Measurements from ENCODE around the gene GYPA. TPM values are rescaled to one million over a fixed set of nuclear protein-coding genes. Genes with fewer than 3 reads are reported as not detected.
"Not testable (repeated sequence)": the region's sequence is repeated elsewhere in the genome, so short reads cannot be mapped to it uniquely, and the experiment has no call there.

The GYPA gene
- not detected in 2 replicates for total RNA-seq (2014; rRNA removed)
- not detected for polyA plus RNA-seq (2012)

DNA sequence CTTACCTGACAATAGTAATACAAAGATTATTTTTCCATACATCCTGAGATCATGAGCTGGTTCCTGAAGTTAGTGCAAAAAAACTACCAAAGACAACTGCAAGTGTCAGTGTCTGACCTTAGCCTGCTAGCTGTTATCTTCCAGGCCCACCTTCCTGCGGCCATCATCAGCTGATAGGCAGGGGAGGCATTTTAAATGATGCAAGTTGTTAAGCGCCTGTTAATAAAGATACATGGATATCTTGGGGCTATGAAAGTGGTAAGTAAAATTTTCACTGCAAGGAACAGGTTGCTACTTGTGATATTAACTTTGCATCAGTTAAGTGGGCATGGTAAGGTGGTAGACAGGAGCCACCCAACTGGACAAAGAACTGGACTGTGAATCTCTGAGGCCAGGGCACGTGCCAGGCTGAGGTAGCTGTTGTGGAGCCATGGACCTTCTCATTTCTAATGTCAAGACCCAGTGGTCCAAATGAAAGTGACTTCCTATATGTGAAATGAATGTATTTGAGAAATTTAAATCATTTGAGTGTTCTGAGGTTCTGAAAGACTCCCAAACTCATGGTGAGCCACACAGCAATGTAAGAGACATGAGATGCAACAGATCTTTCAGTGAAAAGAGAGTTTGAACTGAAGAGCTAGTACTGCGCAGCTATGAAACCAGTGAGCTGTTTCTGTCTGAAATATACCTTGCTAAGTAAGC, at the start of gene GYPA:
TSS of gene GYPA (minus strand) at position 125 of the 702 bp plus-strand sequence. CDS start at position 42, 83 bp downstream.
- not testable (repeated sequence) for DNase-seq (ENCODE audit: low read depth)

DNA sequence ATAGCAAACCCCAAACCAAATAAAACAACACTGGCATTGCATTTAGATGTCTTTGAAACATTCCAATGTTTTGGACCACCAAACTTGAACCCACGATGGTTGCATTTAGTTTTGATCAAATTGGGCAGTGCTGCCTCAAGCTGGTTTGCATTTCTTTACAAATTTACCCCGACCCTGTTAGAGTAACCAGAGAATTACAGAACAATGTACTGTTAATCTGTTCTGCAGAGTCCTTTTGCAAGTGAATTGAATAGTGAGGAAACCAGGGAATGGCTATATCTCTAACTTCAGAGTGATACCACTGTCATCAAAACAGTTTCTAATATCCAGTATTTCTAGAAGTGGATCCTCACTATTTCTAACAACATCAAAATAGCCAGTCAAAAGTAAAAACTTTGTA, 49.5 kb upstream of the GYPA start:
- no peak for DNase-seq (ENCODE audit: low read depth)

DNA sequence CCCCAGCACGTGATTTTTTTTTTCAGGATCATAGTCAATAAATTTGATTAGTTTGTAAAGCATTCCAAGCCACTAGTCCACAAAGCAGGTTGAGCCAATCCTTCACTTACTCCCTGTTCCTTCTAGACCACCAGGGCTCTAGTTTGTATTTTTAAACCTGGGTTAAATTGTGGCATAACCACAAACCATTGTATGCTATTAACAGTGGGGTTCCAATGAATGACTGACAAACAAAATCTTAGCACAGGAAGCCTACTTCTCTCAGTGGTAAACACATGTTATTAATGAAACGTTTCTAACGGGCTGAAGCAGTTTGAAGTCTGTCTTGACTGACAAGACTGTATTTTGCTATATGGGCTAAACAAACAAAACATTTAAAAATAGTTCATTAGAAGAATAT, 48.6 kb upstream of the GYPA start:
- no peak for DNase-seq (ENCODE audit: low read depth)

- no peak for DNase-seq (ENCODE audit: low read depth)
Observed at GRCh38 chr4:144185086-144185485, 44.6 kb upstream of the GYPA start.

GRCh38 chr4:144183165-144183564, 42.6 kb upstream of the GYPA start:
- DNase-seq (ENCODE audit: low read depth) = no peak

GRCh38 chr4:144181391-144181790, 40.9 kb upstream of the GYPA start:
- DNase-seq (ENCODE audit: low read depth) = no peak

- no peak for DNase-seq (ENCODE audit: low read depth)
Observed at GRCh38 chr4:144179152-144179739, 38.7 kb upstream of the GYPA start.

DNA sequence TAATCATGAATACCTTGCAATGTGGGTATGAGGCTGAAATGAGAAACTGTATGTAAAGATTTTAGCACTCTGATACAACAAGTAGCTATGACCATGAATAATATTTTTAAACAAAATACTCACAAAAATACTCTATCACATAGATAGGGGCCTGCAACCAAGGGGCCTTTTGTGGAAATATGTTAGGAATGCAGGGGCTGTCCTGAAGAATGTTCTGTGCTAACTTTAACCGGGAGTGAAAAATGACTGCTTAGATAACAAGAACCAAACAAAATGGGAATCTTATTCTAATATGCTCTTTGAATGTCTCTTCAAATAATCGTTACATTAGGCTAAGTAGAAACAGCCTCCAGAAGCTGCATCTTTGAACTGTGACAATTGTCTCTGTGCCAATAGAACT, 37.9 kb upstream of the GYPA start:
- DNase-seq (ENCODE audit: low read depth) = no peak

DNA sequence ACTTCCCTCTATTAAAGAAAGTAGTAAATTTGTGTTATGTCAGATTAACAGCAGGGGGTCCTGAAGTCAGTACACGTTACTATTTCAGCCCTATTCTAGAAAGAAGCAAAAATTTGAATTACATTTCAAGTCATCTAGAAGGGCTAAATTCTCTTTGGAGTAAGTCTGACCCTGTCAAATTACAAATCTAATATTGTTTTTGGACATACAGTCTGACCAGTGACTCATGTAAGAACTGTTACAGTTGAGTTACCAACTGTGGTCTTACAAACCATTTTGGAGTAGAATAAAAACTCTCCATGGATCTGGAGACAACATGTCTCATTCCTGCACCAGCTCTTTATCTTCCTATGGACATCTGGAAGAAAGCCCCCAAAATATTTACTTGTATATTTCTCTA, 36.0 kb upstream of the GYPA start:
- DNase-seq (ENCODE audit: low read depth) = no peak

DNA sequence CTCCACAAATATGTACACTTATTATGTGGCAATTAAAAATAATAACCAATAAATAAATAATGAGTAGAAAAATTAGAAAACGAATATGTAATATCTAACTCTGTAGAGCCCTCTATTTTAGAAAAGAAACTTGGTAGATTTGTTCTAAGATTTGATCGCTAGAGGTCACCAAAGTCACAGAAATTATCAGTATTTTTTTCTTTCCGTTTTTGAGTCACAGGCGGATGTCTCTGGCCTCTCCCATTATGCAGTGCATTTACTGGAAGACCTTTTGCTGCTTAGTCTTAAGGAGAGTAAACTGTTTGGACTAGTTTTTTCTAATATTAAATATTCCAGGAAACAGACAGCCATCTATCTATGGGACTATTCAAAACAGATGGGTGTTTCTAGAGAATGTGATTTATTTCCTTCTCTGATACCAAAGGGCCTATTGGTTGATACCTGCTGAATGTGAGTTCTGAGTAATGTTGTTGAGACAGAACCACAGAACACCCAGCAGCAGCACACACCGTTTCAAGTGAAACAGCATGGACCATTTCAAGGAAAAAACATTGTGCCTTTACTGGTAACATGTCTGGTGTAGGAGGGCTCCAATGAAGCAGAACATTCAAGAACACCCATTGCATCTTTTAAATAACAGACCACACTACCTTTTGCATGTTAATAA, 34.0 kb upstream of the GYPA start:
- peak; percentile 61 for DNase-seq (ENCODE audit: low read depth)

- no peak for DNase-seq (ENCODE audit: low read depth)
Observed at GRCh38 chr4:144171697-144172096, 31.2 kb upstream of the GYPA start.

- no peak for DNase-seq (ENCODE audit: low read depth)
Observed at GRCh38 chr4:144169211-144169610, 28.7 kb upstream of the GYPA start.

- no peak for DNase-seq (ENCODE audit: low read depth)
Observed at GRCh38 chr4:144154044-144154443, 13.5 kb upstream of the GYPA start.

- peak; percentile 5 for DNase-seq (ENCODE audit: low read depth)
Observed at GRCh38 chr4:144142690-144143326, 2.3 kb upstream of the GYPA start.

DNA sequence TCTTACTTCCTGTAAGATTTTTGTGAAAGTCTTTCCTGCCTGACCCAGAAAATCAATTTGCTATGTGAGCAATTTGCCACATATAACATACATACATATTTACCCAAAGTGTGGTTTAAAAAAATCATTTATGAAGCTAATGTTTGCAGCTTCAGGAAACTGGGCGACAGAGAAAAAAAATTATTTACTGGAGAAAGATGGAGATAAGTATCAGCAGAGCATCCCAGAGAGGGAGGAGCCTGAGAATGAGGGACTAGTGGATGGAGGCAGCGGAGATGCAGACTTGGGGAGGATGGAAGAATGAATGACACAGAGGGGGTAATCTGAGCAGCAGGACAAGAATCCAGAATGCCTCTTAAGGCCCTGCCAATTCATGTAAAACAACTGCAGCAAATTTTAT, 975 bp upstream of the GYPA start:
- DNase-seq (ENCODE audit: low read depth) = no peak

DNA sequence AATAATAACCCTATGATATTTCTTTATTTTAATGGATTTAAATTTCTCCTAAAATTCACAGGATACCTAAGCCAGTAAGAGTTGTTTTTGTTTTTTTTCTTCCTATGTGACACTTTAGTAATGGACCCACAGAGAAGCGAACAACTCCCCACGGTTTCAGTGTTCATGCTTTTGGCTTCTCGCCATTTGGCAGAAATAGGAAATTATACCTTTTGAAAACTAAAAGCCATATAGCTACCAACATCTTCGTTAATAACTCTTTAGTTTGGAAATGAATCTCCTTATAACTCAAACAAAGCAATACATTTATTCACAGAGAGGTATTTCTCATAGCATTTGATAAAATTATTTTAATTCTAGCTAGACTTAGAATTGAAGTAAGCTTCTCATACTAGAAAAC, 527 bp downstream of the GYPA start:
- not testable (repeated sequence) for DNase-seq (ENCODE audit: low read depth)

DNA sequence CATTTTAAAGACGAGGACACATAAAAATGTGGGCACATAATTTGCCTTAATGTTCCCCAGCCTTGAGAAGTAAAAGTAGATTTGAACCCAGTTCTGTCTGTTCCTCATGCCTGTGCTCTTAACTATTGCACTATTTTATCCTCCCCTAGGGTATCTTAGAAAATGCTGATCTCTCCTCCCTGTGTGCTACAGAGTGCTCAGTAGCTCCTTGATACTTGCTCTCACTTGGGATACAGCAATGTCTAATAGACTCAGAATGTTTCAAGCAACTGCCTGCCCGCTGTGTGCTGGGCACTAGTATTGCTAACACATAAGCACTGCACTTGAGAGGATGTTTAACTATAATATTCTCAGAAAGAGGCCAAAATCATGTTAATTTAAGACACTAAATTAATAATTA, 971 bp downstream of the GYPA start:
- DNase-seq (ENCODE audit: low read depth) = not testable (repeated sequence)

GRCh38 chr4:144138239-144138638, 2.3 kb downstream of the GYPA start:
- DNase-seq (ENCODE audit: low read depth) = not testable (repeated sequence)

- DNase-seq (ENCODE audit: low read depth) = peak; percentile 4
Observed at GRCh38 chr4:144137137-144137931, 3.2 kb downstream of the GYPA start.

GRCh38 chr4:144136189-144136588, 4.3 kb downstream of the GYPA start:
- not testable (repeated sequence) for DNase-seq (ENCODE audit: low read depth)

DNA sequence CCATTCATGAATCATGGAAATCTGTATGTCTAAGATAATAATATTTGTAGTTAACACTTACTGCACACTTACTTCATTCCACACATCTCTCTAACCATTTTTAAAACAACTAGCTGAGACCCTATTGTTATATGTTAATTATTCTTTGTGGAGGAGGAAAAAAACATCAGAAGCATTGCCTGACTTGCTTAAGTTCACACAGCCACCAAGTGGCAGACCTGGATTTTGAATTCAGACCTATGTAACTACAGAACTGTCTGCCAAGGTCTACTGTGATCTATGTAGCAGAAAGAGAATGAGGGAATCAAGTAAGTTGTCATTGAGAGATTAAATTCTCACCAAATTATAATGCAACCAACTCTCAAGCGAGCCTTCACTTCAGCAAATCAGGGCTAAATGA, 10.4 kb downstream of the GYPA start:
- DNase-seq (ENCODE audit: low read depth) = not testable (repeated sequence)

All from LHCN-M2 (cell line).